ENCODE measurements around the gene SPATA2L.
"Not testable (repeated sequence)": the region's sequence is repeated elsewhere in the genome, so short reads cannot be mapped to it uniquely, and the experiment has no call there.

SPATA2L gene

DNA sequence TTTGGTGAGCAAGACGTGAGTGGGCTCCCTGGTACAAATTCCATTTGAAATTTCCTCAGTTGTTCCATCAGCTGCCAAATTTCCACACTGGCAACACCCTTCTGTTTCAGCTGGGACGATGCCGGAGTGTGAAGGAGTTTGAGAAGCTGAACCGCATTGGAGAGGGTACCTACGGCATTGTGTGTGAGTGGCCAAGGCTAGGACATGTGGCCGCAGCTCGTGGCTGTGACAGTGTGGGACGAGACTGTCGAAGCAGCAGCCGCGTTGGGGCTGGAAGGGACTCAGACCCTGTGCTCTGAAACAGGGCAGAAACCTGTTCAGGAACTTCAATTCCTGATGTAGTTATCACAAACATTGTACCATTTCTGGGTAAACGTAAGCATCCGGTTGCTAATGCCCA is 12.4 kb downstream of the SPATA2L start:
- DNase-seq: no peak

- DNase-seq: no peak
Observed at GRCh38 chr16:89688395-89688794, 13.1 kb downstream of the SPATA2L start.

DNA sequence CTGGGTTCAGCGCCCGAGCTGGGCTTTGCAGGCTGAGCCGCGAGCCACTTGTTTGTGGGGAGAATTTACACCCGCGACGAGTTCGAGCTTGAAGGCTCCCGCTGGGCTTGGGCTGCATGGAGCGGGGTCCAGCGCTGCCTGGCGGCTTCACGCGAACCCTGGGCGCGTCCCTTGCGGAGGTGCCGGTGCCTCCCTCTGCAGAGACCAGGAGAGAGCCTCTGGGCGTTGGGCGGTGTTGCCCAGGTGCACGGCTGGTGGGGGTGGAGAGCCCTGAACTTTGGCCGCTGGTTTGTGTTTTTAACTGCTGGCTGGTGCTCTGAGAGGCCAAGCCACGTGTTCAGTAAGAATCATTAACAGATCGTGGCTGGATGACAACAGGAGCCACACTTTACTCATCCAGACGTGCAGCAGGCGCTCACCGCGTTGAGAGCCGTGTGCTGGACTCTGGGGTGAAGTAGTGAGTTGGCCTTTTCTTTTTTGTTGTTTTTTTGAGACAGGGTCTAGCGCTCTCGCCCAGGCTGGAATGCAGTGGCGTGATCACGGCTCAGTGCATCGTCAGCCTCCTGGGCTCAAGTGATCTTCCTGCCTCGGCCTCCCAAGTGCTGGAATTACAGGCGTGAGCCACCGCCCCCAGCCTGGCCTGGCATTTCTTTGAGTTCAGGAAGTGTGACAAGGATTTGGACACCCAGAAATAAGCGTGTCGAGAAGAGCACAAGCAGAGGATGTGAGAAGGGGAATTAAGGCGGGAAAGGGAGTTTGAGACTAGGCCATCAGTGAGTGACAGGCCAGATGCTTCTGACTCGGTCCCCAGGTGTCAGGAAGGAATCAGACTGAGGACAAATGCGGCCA is 14.2 kb downstream of the SPATA2L start:
- no peak for DNase-seq

DNA sequence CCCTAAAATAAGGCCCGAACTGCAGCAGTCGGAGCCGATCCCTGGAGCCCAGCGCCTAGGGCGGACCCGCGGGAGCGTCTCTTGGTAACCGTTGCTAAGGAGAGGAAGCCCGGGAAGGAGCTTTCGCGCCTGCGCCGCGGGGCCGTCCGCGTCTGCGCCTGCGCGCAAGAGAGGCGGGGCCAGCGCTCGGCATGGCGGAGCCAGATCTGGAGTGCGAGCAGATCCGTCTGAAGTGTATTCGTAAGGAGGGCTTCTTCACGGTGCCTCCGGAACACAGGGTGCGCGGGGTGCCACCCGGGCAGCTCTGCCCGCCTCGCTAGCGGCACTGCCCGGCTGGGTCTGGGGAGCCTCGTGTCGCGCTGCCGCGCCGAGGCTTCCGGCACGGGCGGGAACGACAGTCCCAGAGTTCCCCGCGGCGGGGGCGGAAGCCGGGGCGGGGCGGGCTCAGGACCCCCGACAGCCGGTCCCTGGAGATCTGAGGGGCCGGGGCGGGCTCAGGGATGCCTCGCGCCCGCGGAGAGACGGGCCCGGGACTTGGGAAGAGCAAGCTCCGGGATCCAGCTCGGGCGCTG is 14.9 kb downstream of the SPATA2L start, which contains the start of gene CDK10:
TSS of gene CDK10 (plus strand) at position 170 of the 572 bp plus-strand sequence. CDS start at position 192, 22 bp downstream.
- peak; percentile 82 for DNase-seq

GRCh38 chr16:89685916-89686315 is 15.6 kb downstream of the SPATA2L start:
- no peak for DNase-seq

- no peak for DNase-seq
Observed at GRCh38 chr16:89678258-89678657, 23.2 kb downstream of the SPATA2L start.

- DNase-seq: no peak
Observed at GRCh38 chr16:89672177-89672941, 29.1 kb downstream of the SPATA2L start.

GRCh38 chr16:89671565-89671964 is 29.9 kb downstream of the SPATA2L start:
- not testable (repeated sequence) for DNase-seq

DNA sequence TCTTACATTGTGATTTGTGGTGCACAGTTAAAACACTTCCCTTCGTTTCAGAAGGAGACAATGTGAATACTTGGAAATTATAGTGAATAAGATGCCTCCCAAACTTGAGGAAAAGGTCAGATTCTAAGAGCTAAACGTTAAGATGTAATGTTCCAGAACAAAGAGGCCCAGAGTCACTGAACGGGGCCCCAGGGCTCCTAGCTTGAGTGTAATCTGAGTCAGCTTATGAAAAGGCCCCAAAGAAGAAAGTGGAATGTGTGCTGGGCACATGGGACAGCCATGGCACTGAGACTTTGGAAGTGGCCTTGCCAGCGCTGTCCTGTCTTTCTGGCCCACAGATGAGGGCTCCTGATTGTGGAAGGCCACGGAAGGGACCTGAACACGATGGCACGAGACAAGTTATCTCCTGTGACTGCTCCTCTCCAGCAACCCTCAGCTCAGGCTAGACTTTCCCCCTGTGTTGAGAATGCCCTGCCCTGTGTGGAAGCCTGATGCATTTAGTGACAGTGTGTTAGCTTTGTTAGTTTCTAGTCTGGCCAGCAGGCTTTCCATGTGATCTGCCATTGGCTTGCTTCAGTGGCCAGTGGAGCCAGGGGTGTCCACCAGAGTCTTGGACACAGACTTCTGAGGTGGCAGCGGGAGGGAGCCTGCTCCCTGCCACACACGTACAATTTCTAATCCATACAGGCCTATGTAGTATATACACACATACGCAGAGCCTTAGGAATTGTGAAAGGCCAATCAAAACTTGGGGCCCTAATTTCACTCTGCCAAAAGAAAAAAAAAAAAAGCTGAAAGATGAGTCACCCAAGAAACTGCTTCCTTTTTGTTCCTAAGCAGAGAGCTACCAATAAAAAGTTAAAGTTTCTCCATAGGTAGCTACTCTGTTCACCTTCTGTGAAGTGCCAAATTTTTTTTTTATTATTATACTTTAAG is 30.7 kb downstream of the SPATA2L start:
- DNase-seq: no peak

DNA sequence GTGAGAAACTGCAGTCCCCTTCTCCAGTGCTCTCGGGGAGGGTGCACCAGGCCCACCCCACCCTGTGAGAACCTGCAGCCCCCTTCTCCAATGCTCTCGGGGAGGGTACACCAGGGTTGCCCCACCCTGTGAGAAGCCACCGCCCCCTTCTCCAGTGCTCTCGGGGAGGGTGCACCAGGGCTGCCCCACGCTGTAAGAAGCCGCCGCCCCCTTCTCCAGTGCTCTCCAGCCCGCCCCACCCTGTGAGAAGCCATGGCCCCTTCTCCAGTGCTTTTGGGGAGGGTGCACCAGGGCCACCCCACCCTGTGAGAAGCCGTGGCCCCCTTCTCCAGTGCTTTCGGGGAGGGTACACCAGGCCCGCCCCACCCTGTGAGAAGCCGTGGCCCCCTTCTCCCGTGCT is 31.8 kb downstream of the SPATA2L start:
- no peak for DNase-seq

- DNase-seq: no peak
Observed at GRCh38 chr16:89668790-89669158, 32.7 kb downstream of the SPATA2L start.

DNA sequence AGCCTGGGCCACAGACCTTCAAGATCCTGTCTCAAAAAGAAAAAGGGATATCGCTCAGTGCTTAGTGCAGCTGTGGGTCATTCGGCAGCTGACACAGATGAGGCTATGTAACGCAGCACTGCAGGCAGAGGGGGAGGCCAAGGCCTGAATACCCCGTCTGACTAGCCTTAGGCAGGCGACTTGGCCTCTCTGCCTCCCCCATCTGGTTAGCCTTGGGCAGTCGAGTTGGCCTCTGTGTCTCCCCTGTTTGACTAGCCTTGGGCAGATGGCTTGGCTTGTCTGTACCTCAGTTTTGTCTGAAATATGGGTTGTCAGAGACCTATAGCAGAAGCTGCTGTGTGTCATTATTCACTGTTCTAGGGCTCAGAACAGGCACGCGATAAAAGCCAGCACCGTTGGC is 33.9 kb downstream of the SPATA2L start:
- DNase-seq: no peak

- DNase-seq: not testable (repeated sequence)
Observed at GRCh38 chr16:89667000-89667399, 34.5 kb downstream of the SPATA2L start.

GRCh38 chr16:89664238-89664637 is 37.3 kb downstream of the SPATA2L start:
- not testable (repeated sequence) for DNase-seq

GRCh38 chr16:89661215-89661614 is 40.3 kb downstream of the SPATA2L start:
- no peak for DNase-seq

GRCh38 chr16:89660146-89660545 is 41.4 kb downstream of the SPATA2L start:
- DNase-seq: no peak

DNA sequence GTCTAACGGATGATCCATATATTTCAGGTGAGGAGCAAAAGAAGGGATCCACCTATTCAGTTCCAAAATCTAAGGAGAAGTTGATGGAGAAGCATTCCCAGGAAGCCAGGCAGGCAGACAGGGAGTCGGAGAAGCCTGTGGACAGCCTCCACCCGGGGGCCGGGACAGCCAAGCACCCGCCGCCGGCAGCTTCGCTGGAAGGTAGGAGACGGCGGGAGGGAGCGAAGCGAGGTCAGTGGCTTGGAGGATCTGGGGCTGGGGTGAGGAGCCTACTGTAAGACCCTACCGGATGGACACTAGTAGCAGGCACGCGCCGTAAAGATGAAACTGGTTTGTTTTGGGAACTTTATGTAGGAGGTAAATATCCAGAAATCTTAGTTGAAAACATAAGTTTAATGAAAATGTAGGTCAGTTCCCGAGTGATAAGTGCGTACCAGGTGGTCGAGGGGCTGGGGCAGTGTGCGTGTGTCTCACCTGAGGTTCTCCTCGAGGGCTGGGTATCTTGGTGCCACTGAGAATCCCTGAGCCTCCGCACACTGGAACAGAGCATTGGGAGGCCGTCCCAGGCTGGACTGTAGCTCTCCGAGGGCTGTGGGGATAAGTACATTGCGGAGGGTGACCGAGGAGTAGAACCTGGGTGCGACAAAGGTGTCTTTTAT is 43.2 kb downstream of the SPATA2L start:
- DNase-seq: no peak

DNA sequence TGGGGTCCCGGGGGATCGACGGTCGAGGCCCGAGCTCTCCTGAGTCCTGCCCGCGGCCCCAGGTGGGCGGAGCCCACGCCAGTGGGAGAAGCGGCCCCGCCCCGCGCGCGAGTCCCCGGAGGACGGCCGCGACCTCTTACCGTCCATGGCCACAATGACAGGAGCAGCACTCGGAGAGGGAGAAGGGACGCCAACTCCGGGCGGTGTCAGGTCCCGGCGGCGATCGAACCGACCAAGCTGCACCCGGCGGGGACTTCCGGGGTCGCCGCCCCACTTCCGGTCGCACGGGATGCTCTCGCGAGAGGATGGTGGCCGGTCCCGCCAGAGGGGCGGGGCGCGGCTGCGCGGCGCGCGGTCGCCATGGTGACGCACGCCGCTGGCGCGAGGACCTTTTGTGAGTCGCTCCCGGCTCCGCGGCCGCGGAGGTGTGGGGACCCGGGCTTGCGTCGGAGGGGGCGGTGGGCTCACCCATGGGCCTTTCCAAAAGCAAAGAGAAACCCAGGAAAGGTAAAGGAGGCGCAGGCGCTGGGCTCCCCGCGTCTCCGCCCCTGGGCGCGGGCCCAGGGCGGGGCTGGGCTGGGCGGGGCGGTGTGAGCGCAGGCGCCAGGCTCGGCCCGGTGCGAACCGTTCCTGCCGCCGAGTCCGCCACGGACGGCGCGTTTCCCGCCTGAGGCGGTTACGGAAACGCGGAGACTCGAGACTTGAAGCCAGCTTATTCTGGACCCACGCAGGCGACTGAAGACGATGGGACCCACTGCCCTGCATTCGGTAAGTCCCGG is 43.9 kb downstream of the SPATA2L start, which contains the start of the genes CHMP1A and SPATA33:
TSS of gene CHMP1A (minus strand) at position 267 of the 779 bp plus-strand sequence. CDS start at position 147, 120 bp downstream.
TSS of gene SPATA33 (plus strand) at position 395 of the 779 bp plus-strand sequence. CDS start at position 471, 76 bp downstream.
- DNase-seq: peak; percentile 92

DNA sequence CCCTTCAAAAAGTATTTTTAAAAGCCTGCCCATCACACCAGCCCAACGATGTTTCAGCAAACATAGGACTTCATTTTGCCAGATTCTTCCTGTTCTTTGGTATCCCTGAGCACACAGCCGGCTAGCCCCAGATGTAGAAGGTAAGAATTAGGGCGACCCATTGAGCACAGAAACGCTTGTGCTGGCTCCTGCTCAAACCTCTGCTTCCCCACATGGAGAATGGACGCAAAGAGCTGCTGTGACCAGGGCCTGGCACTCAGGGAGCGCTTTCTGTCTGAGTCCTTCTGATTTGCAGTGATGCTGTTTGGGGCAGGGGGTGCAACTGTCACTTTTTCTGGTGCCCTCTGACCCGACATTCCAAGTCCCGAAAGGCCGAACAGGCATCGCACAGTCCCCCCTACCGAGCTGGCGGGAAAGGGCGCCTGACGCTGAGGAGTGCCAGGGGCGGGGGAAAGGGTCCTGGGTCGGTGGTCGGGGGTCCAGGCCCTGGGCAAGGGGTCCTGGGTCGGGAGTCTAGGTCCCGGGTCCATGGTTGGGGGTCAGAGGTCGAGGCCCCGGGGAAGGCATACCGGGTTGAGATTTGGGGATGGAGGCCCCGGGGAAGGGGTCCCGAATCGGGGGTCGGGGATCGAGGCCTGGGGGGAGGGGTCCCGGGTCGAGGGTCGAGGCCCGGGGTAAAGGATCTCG is 44.9 kb downstream of the SPATA2L start:
- DNase-seq: no peak

DNA sequence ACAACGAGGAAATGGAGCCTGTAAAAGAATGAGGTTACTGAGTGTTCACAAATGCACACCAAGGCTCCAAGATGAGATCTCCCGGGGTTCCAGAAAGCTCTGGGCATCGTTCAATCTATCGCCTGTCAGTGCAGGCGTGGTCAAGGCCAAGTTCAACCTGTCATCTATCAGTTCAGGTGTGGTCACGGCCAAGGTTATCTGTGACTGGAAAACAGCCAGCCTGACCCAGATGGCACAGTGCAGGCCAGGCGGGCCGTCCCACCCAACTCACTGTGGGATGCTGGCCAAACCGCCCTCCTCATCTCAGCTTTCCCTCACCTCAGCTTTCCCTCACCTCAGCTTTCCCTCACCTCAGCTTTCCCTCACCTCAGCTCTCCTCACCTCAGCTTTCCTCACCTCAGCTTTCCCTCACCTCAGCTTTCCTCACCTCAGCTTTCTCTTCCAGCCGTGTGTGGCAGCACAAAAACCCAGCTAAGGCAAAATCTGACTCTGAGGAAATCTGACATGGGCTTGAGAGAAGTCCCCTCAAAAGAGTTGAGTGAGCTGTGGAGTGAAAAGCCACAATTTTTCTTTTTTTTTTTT is 46.4 kb downstream of the SPATA2L start:
- DNase-seq: no peak
